Neural cell (in vitro differentiated cells): ENCODE measurements around the gene MAPK14. TPM values are rescaled to one million over a fixed set of nuclear protein-coding genes. Genes with fewer than 3 reads are reported as not detected.

Experiments used
- H2AFZ ChIP-seq: fragments of 200-600, 300-800 bp; sonication (generic), shearing (Covaris generic); 2 replicates; pipeline ENCODE4 v1.6.0; 2014; ENCODE audit warnings: low read depth, mild to moderate bottlenecking, antibody characterized with exemption, low read length, moderate library complexity
- H3F3A ChIP-seq: fragments of 200-600 bp; shearing (Covaris generic); 2 replicates; pipeline ENCODE4 v1.6.1; 2016; ENCODE audit warnings: mild to moderate bottlenecking, moderate library complexity, mixed read lengths, antibody characterized with exemption, low read length; ENCODE audit not compliant: insufficient read depth, poor library complexity, severe bottlenecking
- H3K27ac ChIP-seq: fragments of 200-600, 300-800 bp; sonication (generic), shearing (Covaris generic); 2 replicates; pipeline ENCODE4 v1.5.1; 2014; ENCODE audit warnings: mild to moderate bottlenecking, low read length, moderate library complexity
- H3K27me3 ChIP-seq: fragments of 300-800, 200-600 bp; sonication (generic), shearing (Covaris generic); 2 replicates; pipeline ENCODE4 v1.6.0; 2014; ENCODE audit warnings: mild to moderate bottlenecking, low read depth, low read length, moderate library complexity; ENCODE audit not compliant: insufficient read depth
- H3K36me3 ChIP-seq: fragments of 300-800, 200-600 bp; sonication (generic), shearing (Covaris generic); 2 replicates; pipeline ENCODE4 v1.5.1; 2014; ENCODE audit warnings: mild to moderate bottlenecking, antibody characterized with exemption, low read length, moderate library complexity; ENCODE audit not compliant: insufficient read depth
- H3K4me2 ChIP-seq: fragments of 300-800, 200-600 bp; sonication (generic), shearing (Covaris generic); 2 replicates; pipeline ENCODE4 v1.6.0; 2014; ENCODE audit warnings: mild to moderate bottlenecking, low read length
- H3K4me3 ChIP-seq: fragments of 300-800, 200-600 bp; sonication (generic), shearing (Covaris generic); 2 replicates; pipeline ENCODE4 v1.5.1; 2014; ENCODE audit warnings: mild to moderate bottlenecking, low read length, moderate library complexity
- H3K79me2 ChIP-seq: fragments of 200-600 bp; shearing (Covaris generic); replicated peaks from 2 replicates; pipeline ENCODE4 v1.6.0; 2014; ENCODE audit warnings: mild to moderate bottlenecking, low read length, moderate library complexity; ENCODE audit not compliant: insufficient read depth
- H3K9ac ChIP-seq: fragments of 300-800, 200-600 bp; sonication (generic), shearing (Covaris generic); 2 replicates; pipeline ENCODE4 v1.6.1; 2016; ENCODE audit warnings: mild to moderate bottlenecking, low read length, mixed read lengths
- H3K9me2 ChIP-seq: fragments of 200-600 bp; shearing (Covaris generic); 2 replicates; pipeline ENCODE4 v1.6.1; 2016; ENCODE audit warnings: mild to moderate bottlenecking, low read length, mixed read lengths; ENCODE audit not compliant: insufficient read depth
- H3K9me3 ChIP-seq: fragments of 200-600, 300-800 bp; sonication (generic), shearing (Covaris generic); 2 replicates; pipeline ENCODE4 v1.6.1; 2016; ENCODE audit warnings: mild to moderate bottlenecking, mixed run types, low read length, moderate library complexity, mixed read lengths
- H4K20me1 ChIP-seq: fragments of 200-600 bp; shearing (Covaris generic); 2 replicates; pipeline ENCODE4 v1.6.1; 2016; ENCODE audit warnings: mild to moderate bottlenecking, mixed run types; ENCODE audit not compliant: insufficient read depth
- EP300 ChIP-seq: fragments of 450-650 bp; conservative IDR thresholded peaks from 2 replicates; pipeline ENCODE4 v1.6.1; 2014; ENCODE audit warnings: antibody characterized with exemption, mild to moderate bottlenecking, moderate library complexity; ENCODE audit not compliant: poor library complexity, severe bottlenecking
- EZH2 ChIP-seq: fragments of 200-600, 300-800 bp; shearing (Covaris generic), sonication (generic); IDR thresholded peaks from 2 replicates; pipeline ENCODE4 v1.6.1; 2014; ENCODE audit warnings: antibody characterized with exemption, low read length, borderline replicate concordance, mild to moderate bottlenecking; ENCODE audit not compliant: insufficient read depth, poor library complexity, severe bottlenecking
- MXI1 ChIP-seq: fragments of 450-650 bp; conservative IDR thresholded peaks from 2 replicates; pipeline ENCODE4 v1.6.1; 2014; ENCODE audit warnings: antibody characterized with exemption, mild to moderate bottlenecking; ENCODE audit not compliant: poor library complexity, severe bottlenecking
- POLR2AphosphoS5 ChIP-seq: IDR thresholded peaks from 2 replicates; pipeline ENCODE4 v1.6.1; 2012
- RAD21 ChIP-seq: fragments of 450-650 bp; conservative IDR thresholded peaks from 2 replicates; pipeline ENCODE4 v1.6.1; 2014; ENCODE audit warnings: antibody characterized with exemption, mild to moderate bottlenecking, moderate library complexity
- SMC3 ChIP-seq: fragments of 450-650 bp; conservative IDR thresholded peaks from 2 replicates; pipeline ENCODE4 v1.6.1; 2014; ENCODE audit warnings: antibody characterized with exemption, mild to moderate bottlenecking, moderate library complexity; ENCODE audit not compliant: poor library complexity
- TAF1 ChIP-seq: IDR thresholded peaks from 2 replicates; pipeline ENCODE4 v1.6.1; 2012; ENCODE audit warnings: low read depth
- polyA plus RNA-seq: library from polyadenylated mRNA; depleted of rRNA; stranded (reverse); fragments of >200 nt; gene quantifications from 2 replicates; pipeline ENCODE4 v1.2.3, GENCODE V29; 2014
- TF ChIP-seq, protein P1 (sequence below): fragments of 450-650 bp; IDR thresholded peaks from 2 replicates; pipeline ENCODE4 v1.5.1; 2014; ENCODE audit warnings: antibody characterized with exemption, mild to moderate bottlenecking, moderate library complexity; ENCODE audit not compliant: poor library complexity, severe bottlenecking
- TF ChIP-seq, protein P2 (sequence below): IDR thresholded peaks from 2 replicates; pipeline ENCODE4 v1.6.1; 2012; ENCODE audit warnings: borderline replicate concordance

Gene MAPK14
- polyA plus RNA-seq, 1 donor from 2014 or later = 26.6 TPM

DNA sequence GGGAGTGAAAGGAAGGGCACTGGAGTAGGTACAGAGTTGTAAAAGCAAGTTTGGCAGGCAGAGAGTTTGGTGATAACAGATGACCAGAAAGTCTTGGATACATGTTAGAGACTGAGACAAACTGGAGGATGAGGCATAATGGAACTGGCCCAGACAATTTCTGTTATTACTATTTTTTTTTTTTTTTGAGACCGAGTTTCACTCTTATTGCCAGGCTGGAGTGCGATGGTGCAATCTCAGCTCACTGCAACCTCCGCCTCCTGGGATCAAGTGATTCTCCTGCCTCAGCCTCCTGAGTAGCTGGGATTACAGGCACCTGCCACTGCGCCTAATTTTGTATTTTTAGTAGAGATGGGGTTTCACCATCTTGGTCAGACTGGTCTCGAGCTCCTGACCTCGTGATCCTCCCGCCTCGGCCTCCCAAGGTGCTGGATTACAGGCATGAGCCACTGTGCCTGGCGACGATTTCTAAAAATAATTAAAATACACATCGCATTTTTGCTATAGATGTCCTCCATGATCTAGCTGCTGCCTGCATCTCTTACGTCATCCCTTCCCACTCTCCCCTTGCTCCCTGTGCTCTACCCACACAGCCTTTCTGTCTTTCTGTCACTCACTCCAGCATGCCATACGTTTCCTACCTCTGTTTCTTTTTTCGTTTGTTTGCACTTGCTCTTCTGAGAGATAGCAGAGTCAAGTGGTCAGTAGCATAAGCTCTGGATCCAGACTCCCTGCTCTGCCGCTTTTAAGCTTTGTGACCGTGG is 23.5 kb downstream of the MAPK14 start:
- Histone ChIP-seq H3K27me3 (no peaks in the 10 kb centered on the region), H3K4me3 (no peak overlapping the region), H3K36me3 (peaks cover 4% of the 10 kb centered on the region), H3K9ac (no peak overlapping the region), H3K4me2 (no peak overlapping the region), H3K27ac (no peak overlapping the region), H3K9me3 (no peaks in the 10 kb centered on the region), H3F3A (no peaks in the 10 kb centered on the region), H3K9me2 (no peaks in the 10 kb centered on the region), H4K20me1 (no peaks in the 10 kb centered on the region), H2AFZ (no peak overlapping the region), H3K79me2 (peaks cover 33% of the 10 kb centered on the region)
- TF ChIP-seq, protein P1, sequence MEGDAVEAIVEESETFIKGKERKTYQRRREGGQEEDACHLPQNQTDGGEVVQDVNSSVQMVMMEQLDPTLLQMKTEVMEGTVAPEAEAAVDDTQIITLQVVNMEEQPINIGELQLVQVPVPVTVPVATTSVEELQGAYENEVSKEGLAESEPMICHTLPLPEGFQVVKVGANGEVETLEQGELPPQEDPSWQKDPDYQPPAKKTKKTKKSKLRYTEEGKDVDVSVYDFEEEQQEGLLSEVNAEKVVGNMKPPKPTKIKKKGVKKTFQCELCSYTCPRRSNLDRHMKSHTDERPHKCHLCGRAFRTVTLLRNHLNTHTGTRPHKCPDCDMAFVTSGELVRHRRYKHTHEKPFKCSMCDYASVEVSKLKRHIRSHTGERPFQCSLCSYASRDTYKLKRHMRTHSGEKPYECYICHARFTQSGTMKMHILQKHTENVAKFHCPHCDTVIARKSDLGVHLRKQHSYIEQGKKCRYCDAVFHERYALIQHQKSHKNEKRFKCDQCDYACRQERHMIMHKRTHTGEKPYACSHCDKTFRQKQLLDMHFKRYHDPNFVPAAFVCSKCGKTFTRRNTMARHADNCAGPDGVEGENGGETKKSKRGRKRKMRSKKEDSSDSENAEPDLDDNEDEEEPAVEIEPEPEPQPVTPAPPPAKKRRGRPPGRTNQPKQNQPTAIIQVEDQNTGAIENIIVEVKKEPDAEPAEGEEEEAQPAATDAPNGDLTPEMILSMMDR = no peak
- TF ChIP-seq EP300 = no peak
- TF ChIP-seq SMC3 = no peak
- TF ChIP-seq EZH2 = no peak
- TF ChIP-seq RAD21 = no peak
- no peak for TF ChIP-seq POLR2AphosphoS5
- no peak for TF ChIP-seq MXI1
- TF ChIP-seq, protein P2, sequence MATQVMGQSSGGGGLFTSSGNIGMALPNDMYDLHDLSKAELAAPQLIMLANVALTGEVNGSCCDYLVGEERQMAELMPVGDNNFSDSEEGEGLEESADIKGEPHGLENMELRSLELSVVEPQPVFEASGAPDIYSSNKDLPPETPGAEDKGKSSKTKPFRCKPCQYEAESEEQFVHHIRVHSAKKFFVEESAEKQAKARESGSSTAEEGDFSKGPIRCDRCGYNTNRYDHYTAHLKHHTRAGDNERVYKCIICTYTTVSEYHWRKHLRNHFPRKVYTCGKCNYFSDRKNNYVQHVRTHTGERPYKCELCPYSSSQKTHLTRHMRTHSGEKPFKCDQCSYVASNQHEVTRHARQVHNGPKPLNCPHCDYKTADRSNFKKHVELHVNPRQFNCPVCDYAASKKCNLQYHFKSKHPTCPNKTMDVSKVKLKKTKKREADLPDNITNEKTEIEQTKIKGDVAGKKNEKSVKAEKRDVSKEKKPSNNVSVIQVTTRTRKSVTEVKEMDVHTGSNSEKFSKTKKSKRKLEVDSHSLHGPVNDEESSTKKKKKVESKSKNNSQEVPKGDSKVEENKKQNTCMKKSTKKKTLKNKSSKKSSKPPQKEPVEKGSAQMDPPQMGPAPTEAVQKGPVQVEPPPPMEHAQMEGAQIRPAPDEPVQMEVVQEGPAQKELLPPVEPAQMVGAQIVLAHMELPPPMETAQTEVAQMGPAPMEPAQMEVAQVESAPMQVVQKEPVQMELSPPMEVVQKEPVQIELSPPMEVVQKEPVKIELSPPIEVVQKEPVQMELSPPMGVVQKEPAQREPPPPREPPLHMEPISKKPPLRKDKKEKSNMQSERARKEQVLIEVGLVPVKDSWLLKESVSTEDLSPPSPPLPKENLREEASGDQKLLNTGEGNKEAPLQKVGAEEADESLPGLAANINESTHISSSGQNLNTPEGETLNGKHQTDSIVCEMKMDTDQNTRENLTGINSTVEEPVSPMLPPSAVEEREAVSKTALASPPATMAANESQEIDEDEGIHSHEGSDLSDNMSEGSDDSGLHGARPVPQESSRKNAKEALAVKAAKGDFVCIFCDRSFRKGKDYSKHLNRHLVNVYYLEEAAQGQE = no peak
- no peak for TF ChIP-seq TAF1

DNA sequence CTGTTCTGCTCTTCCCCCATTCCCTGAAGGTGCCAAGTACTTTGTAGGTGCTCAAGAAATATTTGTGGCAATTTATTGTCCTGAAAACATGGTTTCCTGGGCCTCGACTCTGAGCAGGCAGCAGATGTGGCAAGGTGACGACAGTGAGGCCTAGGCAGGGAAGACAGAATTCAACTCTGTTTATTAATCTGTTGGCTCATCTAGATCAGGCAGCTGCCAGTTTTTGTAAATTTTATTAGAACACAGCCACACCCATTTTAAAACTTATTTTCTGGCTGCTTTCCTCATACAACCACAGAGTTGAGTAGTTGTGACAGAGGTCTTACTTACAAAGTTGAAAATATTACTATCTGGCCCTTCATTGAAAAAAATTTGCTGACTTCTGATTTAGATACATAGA is 24.5 kb downstream of the MAPK14 start:
- Histone ChIP-seq H3K27me3 (no peaks in the 10 kb centered on the region), H3K27ac (no peak overlapping the region), H3K79me2 (peaks cover 37% of the 10 kb centered on the region), H2AFZ (no peak overlapping the region), H3K9me3 (no peaks in the 10 kb centered on the region), H3K36me3 (peaks cover 4% of the 10 kb centered on the region), H3K4me2 (no peak overlapping the region), H3K9ac (no peak overlapping the region), H3F3A (no peaks in the 10 kb centered on the region), H3K9me2 (no peaks in the 10 kb centered on the region), H3K4me3 (no peak overlapping the region), H4K20me1 (no peaks in the 10 kb centered on the region)
- TF ChIP-seq, protein P2 = no peak
- no peak for TF ChIP-seq RAD21
